GM12891 (cell line): Measurements from ENCODE around the gene KDM5A.

ENCODE experiments used
- PAX5 ChIP-seq: IDR thresholded peaks from 2 replicates; pipeline ENCODE4 v1.6.1; 2011; ENCODE audit warnings: low read length, moderate library complexity, mild to moderate bottlenecking; ENCODE audit not compliant: insufficient read depth, severe bottlenecking
- POLR2A ChIP-seq: IDR thresholded peaks from 2 replicates; pipeline ENCODE4 v1.6.1; 2011; ENCODE audit warnings: low read depth, low read length, control low read depth
- POLR2AphosphoS5 ChIP-seq: IDR thresholded peaks from 2 replicates; pipeline ENCODE4 v1.6.1; 2011; ENCODE audit warnings: low read depth, low read length, control low read depth
- SPI1 ChIP-seq: IDR thresholded peaks from 2 replicates; pipeline ENCODE4 v1.6.1; 2011; ENCODE audit warnings: low read depth, low read length, control low read depth
- TAF1 ChIP-seq: IDR thresholded peaks from 2 replicates; pipeline ENCODE4 v1.6.1; 2011; ENCODE audit warnings: low read depth, low read length, control low read depth

GRCh38 chr12:238736-239398, 150.3 kb downstream of the KDM5A start:
- TF ChIP-seq POLR2AphosphoS5, result no peak
- no peak for TF ChIP-seq POLR2A
- no peak for TF ChIP-seq TAF1
- TF ChIP-seq PAX5, result no peak
- TF ChIP-seq SPI1, result no peak
